Mucosa of descending colon (tissue), 3 donors: ENCODE results near the gene ARTN. TPM values are rescaled to one million over a fixed set of nuclear protein-coding genes. Genes with fewer than 3 reads are reported as not detected.

ENCODE experiments used
- ATAC-seq: fragments of 200-7000 bp; cut with Tn5 transposase; one replicate; pipeline ENCODE4 v1.9.1; 2020; ENCODE audit warnings: mild to moderate bottlenecking, moderate library complexity
- DNase-seq, 3 donors: peaks; one replicate each; pipeline ENCODE4 v3.0.0-alpha.2; 2020
- H3K36me3 ChIP-seq: fragments of 200-600 bp; one replicate; pipeline ENCODE4 v1.8.0; 2021; ENCODE audit warnings: low read depth, mild to moderate bottlenecking
- H3K4me1 ChIP-seq: fragments of 200-600 bp; one replicate; pipeline ENCODE4 v1.8.0; 2021; ENCODE audit warnings: low read depth, mild to moderate bottlenecking
- H3K4me3 ChIP-seq: fragments of 200-600 bp; one replicate; pipeline ENCODE4 v1.8.0; 2021; ENCODE audit warnings: mild to moderate bottlenecking
- H3K9me3 ChIP-seq: fragments of 200-600 bp; one replicate; pipeline ENCODE4 v1.8.0; 2021; ENCODE audit warnings: mild to moderate bottlenecking
- intact Hi-C, 2 donors: fragments of 100-400 bp; cut with DNase I in 1 of 2; cut with micrococcal nuclease in 1 of 2; formaldehyde crosslinking; loops; one replicate each; pipeline versions ENCODE4 v1.11.0 to v1.11.1; 2022; cut with DNase I, micrococcal nuclease
- total RNA-seq, 3 donors: library from RNA; stranded (reverse); fragmentation: NEBNext Ultra II Directional in 2 of 3; extraction: Animal tissue kit (Norgen Biotek cat#: 25700) in 2 of 3; gene quantifications; one replicate each; pipeline versions ENCODE4 v1.2.1 to v1.2.4, GENCODE V29; 2021 to 2023
- TF ChIP-seq, protein P1 (sequence below): fragments of 200-600 bp; IDR thresholded peaks from one replicate; pipeline ENCODE4 v1.8.0; 2022; ENCODE audit warnings: antibody characterized with exemption, mild to moderate bottlenecking
- donor health status: DM: no; HTN: no; CAD: no; lungs with moderate emphysema.
- donor health status: DM: no; HTN: no; CAD: no.
- donor health status: DM: no; HTN: yes; CAD: no.

ARTN gene
- total RNA-seq, 3 donors from 2014 or later, result 6.9 to 14.2 (median 7.4) TPM

DNA sequence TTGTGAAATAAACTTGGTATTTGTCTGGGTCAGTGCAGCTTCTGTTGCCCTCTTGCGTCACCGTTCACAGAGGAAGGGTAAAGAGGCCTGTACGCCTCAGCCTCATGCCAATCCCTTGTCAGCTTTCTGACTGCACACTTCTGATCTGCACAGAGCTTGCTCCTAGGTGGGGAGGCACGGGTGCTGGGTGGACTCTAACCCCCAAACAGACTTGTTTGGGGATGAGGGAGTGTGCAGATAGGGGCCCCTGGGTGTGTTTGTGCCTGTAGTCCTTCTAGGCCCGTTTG is 44.6 kb downstream of the ARTN start:
- no peak for DNase-seq
- Histone ChIP-seq H3K36me3 (no peaks in the 10 kb centered on the region), H3K4me3 (no peak overlapping the region), H3K4me1 (peaks cover 56% of the 10 kb centered on the region), H3K9me3 (no peaks in the 10 kb centered on the region)
- TF ChIP-seq, protein P1, sequence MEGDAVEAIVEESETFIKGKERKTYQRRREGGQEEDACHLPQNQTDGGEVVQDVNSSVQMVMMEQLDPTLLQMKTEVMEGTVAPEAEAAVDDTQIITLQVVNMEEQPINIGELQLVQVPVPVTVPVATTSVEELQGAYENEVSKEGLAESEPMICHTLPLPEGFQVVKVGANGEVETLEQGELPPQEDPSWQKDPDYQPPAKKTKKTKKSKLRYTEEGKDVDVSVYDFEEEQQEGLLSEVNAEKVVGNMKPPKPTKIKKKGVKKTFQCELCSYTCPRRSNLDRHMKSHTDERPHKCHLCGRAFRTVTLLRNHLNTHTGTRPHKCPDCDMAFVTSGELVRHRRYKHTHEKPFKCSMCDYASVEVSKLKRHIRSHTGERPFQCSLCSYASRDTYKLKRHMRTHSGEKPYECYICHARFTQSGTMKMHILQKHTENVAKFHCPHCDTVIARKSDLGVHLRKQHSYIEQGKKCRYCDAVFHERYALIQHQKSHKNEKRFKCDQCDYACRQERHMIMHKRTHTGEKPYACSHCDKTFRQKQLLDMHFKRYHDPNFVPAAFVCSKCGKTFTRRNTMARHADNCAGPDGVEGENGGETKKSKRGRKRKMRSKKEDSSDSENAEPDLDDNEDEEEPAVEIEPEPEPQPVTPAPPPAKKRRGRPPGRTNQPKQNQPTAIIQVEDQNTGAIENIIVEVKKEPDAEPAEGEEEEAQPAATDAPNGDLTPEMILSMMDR, result no peak
- intact Hi-C loops, result no loop called here
- ATAC-seq, result no peak

DNA sequence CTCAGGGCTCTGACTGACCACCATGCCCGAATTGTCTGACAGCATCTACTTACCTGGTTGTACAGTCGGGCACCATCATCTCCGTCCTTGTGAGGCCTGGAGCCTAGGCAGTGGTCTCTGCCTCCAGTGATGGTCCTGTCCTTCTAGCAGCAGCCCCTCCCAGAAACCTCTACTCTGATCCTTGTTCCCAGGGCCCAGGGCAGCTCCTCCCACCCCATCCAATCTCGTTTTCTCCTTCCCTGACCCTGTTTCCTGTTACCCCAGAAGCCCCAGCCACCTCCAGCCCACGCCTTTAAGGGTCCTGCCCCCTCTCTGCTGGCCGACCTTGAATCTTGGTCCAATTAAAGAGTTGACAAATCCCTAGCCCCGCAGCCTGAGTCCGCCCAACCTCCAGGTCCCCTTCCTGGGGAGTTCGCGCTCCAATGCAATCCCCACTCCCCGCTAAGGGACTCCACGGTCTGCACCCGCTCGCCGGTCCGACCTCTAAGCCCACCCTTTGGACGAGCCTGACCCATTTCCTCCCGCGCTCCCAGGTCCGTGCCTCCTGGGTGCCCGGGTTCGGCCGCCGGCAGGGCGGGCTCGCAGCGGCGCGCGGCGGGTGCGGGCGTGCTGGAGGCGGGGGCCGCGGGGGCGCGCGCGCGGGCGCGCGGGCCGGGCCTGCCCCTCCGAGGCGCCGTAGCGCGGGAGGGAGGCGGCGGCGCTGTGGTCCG is 45.1 kb downstream of the ARTN start, which contains the start of gene B4GALT2:
B4GALT2 (plus strand) TSS at position 660 of the 710 bp plus-strand sequence. CDS start 1,951 bp downstream, outside the sequence.
- ATAC-seq, result peak; percentile 14

DNA sequence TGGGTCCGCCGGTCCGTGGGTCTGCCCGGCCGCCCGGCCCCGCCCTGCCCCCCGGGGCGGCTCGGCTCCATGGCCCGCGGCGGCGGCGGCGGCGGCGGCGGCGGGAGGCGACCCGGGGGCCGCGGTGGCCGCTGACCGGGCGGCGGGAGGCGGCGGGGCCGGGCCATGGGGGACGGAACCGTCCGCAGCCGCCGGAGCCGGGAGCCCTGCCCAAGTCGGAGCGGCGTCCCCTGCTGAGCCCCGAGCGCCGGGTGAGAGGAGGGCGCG is 45.6 kb downstream of the ARTN start:
- Histone ChIP-seq H3K4me3 (peak overlapping the region; percentile 28), H3K36me3 (no peaks in the 10 kb centered on the region), H3K9me3 (no peaks in the 10 kb centered on the region), H3K4me1 (peaks cover 48% of the 10 kb centered on the region)
- TF ChIP-seq, protein P1, result no peak
- ATAC-seq (no peak), DNase-seq (peak in 1 of 3 donors; percentile 55)
- intact Hi-C loops, result no loop called here

More for the DNA sequence above, 45.1 kb downstream of the ARTN start, which contains the start of gene B4GALT2:
- peak in 2 of 3 donors; percentile 64 to 78 for DNase-seq
- TF ChIP-seq, protein P1, result no peak
- H3K4me3 ChIP-seq, result peak within 1 kb of the TSS; percentile 28
- H3K4me1 ChIP-seq, result peaks cover 53% of the 10 kb centered on the region
- no peaks in the 10 kb centered on the region for H3K36me3 ChIP-seq
- no peaks in the 10 kb centered on the region for H3K9me3 ChIP-seq
- intact Hi-C loops, result no loop called here

DNA sequence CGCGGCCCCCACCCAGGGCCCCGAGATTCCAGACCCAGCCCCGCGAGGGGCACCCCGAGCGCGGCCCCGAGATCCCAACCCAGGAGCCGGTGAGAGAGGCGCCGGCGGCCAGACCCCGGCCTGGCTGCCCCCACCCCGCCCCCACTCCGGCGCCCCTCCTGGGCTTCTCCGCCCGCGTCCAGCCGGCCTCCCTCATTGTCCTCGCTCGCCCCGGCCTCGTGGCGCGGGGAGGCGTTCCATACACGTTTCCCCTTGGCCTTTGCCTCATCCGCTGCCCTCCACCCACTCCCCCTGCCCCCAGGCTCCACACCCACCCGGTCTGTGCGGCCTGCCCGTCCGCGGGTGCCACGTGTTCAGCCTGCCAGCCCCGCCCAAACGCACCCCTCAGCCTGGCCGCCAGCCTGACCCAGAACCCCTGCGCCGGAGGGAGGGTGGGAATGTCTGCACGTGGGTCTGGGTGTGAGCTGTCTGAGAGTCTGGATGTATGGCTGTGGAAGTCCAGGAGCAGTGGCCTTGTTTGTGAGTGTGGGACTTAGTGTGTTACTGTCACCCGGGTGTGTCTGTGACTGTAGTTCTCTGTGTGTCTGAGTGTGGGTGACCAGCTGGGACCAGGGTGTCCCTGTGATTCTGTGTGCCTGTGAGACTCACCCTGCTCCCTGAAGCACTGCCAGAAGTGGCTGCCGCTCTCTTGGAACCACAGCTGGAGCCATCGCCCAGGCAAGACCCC is 46.1 kb downstream of the ARTN start:
- intact Hi-C loops, result no loop called here
- Histone ChIP-seq H3K9me3 (no peaks in the 10 kb centered on the region), H3K4me1 (peaks cover 43% of the 10 kb centered on the region), H3K36me3 (no peaks in the 10 kb centered on the region), H3K4me3 (peak overlapping the region; percentile 28)
- TF ChIP-seq, protein P1, result no peak
- ATAC-seq (peak; percentile 28), DNase-seq (peak; percentile 68 to 83 (median 83))

DNA sequence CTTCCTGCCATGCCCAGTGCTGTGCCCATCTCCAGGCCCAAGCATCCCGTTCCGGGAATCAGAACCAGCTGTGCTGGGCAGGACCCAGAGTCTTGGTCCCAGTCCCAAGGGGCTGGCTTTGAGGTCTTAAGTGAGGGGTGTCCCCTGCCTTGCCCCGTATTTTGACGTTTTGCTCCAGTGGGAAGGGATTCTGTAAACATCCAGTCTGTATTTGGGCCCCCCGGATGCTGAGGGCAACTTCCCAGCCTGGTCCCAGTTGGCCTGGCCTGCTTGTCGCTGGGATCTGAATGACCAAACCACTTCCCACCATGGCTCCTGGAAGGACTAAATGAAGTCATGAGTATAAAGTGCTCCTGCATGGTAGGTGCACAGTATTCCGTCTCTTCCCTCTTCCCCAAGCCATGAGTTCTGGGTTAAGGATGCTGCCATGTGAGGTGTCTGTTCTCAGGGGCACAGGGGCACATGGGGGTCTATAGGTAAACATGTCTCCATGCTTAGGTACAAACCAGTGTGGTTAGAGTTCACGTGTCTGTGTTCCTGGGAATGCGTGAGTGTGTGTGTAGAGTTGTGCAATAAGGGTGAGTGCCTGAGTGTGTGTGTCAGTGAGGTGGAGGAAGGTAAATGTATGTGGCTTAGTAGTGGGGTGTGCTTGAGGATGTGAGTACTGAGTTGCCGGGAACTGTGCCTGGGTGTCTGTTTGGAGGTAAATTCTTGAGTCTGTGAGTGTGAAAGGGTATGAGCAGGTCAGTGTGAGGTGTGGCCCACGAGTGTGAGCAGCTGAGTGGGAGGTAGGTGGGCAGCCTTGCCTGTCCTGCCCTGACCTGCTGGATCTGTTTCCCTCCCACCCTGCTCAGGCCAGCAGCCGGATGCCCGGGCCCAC is 46.9 kb downstream of the ARTN start:
- Histone ChIP-seq H3K4me3 (no peak overlapping the region), H3K36me3 (no peaks in the 10 kb centered on the region), H3K9me3 (no peaks in the 10 kb centered on the region), H3K4me1 (peaks cover 43% of the 10 kb centered on the region)
- intact Hi-C loops, result no loop called here
- TF ChIP-seq, protein P1, result no peak
- peak; percentile 48 for ATAC-seq
- no peak for DNase-seq
